ENCODE data around the gene ECHDC3.
"Not testable (repeated sequence)": the region's sequence is repeated elsewhere in the genome, so short reads cannot be mapped to it uniquely, and the experiment has no call there.

The ECHDC3 gene

DNA sequence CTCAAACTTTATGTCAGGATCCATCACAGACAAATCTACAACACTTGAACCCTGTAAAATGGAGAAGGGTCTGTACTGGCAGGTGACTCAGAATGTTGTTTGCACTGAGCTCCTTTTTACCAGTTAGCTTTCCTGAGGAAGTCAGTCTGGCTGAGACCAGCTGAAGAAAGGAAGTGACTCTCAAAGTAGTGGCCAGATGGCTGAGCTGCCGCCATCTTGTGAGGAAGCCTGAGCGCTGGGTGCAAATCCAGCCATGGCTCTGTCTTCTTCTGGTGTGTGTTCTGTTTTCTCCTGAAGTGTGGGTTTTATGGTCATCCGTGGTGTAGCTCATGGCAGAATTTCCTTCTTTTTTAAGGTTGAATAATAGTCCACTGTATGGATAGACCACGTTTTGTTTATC, 25.5 kb upstream of the ECHDC3 start:
- no peak for DNase-seq (ENCODE audit: low spot score)

DNA sequence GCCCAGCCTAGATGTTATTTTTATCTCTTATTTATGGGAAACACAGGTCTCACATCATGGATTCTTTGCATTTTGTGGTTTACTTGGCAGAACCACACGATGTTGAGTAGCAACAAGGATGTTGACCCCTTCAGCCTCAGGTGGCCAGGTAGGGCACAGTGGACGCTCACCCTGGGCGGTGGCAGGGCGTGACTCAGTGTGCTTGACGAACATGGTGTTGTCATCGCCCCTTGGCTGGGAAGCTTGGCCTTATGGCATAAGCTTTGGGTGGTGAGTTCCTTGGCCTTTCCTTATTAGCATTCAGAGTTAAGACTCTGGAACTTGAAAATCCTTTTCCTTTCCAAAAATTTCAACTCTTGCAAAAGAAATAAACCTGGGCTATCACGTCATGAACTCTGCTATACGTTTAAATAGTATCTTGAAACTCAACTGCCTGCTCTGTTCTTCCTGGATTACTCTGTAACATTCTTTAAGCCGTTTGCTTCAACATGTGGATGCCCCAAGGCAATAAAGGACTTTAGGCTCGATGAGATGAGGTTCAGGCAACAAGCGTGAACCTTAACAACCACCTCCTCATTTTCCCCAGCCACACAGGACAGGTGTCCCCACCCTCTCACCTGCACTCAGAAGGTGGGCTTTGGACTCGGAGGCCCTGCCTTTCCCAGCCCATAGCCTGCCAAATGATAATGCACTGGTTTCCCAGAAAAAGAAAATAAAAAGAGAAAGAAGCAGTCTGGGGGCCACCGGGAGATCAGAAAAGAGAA, 22.5 kb upstream of the ECHDC3 start:
- no peak for DNase-seq (ENCODE audit: low spot score)

DNA sequence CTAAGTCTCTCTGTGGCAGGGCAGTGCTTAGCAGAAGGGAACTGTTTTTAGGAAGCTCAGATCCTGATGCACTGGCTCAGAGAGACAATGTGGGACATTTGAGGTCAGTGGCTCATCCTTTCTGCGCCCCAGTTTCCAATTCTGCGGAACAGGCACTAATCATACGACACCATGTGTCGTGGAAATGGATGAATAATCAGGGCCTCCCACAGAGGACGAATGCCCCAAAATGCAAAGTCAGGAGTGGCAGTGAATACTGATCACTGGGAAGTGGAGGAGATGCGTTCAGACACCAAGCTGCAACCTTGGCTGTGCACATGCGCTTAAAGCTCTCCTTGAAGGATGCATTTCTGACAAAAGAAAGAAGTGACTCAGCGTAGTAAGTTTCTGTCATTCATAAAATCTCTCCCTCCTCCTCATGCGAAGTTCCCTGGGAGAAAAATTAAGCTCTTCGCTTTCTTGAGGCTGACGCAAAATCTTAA, 21.9 kb upstream of the ECHDC3 start:
- no peak for DNase-seq (ENCODE audit: low spot score)

DNA sequence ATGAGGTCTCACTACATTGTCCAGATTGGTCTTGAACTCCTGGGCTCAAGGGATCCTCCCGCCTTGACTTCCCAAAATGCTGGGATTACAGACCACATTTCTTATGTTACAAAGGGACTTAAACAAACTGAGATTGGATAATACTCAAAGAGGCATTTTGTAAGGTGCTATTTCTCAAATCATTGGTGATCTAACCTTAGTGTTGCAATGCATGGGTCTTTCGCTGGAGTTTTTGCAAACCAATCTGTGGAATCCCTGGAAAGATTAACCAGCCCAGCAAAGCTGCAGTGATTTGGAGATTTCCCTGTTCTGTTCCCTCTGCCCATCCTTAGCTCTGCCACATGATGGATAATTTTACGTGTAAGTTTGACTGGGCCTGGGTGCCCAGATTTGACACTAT, 20.4 kb upstream of the ECHDC3 start:
- no peak for DNase-seq (ENCODE audit: low spot score)

DNA sequence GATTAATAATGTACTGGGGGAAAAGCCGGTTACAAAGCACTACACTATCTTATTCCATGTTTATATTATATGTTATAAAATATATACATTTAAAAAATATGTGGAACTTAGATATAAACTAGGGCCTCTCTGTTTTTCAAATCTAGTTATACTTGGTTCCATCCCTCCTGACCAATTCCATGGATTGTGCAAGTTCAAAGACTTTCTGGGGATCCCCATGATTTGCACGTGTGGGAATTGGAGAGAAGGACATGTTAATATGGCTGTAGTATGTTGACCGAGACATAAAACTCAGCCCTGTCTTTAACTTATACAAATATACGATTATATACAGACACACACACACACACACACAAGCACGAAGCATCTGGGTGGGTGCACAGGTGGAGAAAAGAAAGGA, 18.8 kb upstream of the ECHDC3 start:
- DNase-seq (ENCODE audit: low spot score), result no peak

DNA sequence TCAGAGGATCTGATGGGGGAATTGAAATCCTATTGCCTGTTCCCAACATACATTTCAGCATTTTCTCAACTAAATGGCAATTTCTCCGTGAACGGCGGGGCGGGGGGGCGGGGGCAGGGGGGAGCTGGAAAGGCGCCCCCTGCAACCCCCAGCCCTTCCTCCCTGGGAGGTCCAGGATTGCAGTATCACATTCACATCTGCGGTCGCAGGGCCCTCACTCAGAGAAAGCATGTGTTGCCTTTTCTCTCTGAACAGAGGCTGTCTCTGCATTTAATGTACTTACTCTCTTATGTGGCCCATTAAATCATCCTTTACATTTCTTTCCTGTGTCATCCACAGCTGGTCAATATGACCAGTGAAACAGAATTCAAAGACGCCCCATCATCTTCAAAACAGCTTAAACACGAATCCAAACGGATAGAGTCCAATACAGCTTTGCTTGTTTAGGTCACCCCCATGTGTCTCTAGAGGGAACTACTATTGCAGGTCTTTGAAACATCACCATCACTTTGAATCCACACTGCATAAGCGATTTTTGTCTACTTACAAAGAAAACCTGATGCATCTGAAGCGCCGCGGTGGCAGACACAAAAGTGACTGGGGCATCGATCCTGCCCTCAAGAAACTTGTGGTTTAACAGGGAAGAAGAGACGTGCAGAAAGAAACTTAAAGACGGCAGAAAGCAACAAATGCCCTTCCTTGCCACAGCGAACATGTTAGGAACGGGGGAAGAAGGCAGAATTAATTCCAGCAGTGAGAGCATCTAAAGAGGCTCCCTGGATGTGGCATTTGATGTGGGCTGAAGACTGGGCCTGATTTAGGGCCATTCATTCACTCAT, 17.0 kb upstream of the ECHDC3 start:
- DNase-seq (ENCODE audit: low spot score), result peak; percentile 47

DNA sequence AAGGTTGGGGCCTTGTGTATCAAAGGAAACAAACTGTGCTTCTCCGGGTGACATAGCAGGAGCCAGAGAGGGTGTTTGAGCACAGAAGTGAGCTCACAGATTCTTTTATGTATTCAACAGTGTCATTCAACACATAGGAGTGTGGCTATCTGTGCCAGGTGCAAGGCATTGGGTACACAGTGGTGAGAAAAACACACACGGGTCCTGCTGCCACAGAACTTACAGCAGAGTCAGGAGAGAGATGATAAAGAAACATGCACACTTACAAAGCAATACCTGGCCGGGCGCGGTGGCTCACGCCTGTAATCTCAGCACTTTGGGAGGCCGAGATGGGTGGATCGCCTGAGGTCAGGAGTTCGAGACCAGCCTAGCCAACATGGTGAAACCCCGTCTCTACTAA, 16.3 kb upstream of the ECHDC3 start:
- DNase-seq (ENCODE audit: low spot score), result no peak

DNA sequence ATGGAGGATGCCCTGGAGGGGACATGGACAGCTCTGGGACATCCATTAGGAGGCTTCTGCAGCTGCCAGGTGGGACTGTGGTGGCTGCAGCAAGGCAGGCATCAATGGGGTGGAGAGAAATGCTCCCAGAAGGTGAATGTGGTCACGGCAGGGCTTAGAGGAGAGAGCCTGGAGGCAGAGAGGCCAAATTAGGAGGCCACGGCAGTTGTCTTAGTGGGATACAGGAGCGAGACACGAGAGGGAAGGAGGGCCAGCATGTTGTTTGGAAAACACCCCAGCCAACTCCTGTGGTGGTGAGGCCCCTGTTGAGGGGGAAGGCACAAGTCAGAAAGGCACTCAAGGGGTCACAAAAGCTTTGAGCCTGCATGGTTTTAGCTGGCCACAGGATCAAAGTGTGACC, 14.6 kb upstream of the ECHDC3 start:
- no peak for DNase-seq (ENCODE audit: low spot score)

DNA sequence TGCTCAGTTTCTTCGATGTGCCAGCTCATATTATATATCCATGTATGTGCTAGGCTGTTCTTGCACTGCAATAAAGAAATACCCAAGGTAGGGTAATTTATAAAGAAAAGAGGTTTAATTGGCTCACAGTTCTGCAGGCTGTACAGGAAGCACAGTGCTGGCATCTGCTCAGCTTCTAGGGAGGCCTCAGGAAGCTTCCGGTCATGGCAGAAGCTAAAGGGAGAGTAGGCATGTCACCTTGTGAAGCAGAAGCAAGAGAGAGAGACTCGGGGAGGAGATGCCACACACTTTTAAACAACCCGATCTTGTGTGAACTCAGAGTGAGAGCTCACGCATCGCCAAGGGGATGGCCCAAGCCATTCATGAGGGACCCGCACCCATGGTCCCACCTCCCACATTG, 13.8 kb upstream of the ECHDC3 start:
- DNase-seq (ENCODE audit: low spot score), result no peak

DNA sequence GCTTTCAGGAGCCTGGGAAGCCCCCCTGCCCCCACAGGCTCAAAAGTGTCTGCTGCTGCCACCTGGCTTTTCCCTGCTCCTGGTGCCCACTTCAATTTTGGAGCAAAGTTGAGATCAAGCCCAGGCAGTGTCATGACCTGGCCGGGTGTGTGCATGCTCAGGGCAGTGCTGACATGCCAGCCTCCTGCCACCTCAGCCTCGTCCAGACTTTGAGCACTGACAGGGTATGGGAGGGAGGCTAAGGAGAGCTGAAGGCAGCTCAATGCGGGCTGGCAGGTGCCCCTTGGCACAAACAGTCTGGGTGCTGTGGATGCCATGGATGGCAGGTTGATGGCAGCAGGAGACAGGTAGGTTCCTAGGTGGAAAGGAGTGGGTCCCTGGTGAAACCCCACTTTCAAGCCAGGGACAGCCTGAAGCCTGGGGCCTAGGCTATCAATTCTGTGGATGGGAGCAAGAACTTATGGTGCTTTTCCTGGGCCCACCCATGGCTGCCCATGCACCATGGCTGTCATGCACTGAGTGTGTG, 12.3 kb upstream of the ECHDC3 start:
- no peak for DNase-seq (ENCODE audit: low spot score)

DNA sequence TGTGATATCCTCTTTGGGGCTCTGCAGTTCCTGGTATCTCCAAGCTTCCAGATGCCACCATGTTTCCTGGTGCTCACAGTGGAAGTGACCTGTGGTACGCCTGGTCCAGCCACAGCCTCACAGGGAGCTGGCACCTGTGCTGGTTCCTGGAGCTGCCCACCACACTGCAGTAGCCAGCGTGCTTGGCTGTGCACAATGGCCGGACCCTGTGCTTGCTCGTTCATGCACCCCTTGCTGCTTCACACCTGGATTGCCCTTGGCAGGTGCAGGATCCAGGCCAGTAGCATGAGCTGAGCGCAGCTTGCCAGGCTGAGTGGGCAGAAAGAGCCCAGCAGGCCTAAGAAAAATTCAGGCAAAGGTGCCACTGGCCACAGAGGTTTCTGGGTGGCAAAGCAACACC, 11.4 kb upstream of the ECHDC3 start:
- DNase-seq (ENCODE audit: low spot score), result no peak

DNA sequence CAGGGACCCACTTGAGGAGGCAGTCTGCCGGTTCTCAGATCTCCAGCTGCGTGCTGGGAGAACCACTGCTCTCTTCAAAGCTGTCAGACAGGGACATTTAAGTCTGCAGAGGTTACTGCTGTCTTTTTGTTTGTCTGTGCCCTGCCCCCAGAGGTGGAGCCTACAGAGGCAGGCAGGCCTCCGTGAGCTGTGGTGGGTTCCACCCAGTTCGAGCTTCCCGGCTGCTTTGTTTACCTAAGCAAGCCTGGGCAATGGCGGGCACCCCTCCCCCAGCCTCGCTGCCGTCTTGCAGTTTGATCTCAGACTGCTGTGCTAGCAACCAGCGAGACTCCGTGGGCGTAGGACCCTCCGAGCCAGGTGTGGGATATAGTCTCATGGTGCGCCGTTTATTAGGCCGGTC, 5.4 kb upstream of the ECHDC3 start:
- not testable (repeated sequence) for DNase-seq (ENCODE audit: low spot score)

DNA sequence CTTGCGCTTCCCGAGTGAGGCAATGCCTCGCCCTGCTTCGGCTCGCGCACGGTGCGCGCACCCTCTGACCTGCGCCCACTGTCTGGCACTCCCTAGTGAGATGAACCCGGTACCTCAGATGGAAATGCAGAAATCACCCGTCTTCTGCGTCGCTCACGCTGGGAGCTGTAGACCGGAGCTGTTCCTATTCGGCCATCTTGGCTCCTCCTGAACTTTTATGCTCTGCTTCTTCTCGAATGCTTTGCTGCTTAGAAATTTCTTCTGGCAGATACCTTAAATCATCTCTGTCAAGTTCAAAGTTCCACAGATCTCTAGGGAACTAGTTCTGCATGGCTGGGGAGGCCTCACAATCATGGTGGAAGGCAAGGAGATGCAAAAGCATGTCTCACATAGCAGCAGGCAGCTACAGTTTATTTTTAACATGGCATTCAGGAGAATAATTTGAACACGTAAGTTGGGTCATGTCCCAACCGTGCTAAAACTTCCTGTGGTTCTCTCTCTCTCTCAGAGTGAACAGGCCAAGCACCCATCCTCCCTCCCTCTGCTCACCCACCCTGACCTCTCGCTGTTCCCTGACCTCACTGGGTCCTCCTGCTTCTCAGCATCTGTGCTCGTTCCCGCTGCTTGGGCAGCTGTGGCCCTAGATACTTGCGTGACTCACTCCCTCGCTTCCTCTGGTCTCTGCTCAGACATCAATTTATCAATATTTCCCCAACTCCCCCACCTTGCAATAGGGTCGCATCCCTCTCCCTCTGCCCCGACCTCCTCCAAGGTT, 4.7 kb upstream of the ECHDC3 start:
- DNase-seq (ENCODE audit: low spot score), result not testable (repeated sequence)

DNA sequence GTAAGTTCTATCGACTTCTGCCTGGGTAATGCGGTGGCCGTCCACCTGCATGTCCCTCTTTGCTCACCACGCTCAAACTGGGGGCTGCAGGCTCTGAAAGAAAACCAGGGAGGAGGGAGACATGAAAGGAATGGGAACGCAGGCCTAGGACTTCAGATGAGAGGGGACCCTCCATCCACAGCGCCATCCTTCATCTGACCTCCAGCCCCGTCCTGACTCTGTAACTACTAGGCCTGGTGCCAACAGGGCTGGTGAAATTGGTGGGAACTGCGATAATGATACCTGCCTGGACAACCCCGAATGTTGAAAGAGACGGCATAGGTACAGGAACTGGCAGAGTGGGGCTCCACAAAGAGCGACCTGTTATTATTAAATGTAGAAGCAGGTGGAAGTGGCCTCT, 1.3 kb upstream of the ECHDC3 start:
- DNase-seq (ENCODE audit: low spot score), result no peak

DNA sequence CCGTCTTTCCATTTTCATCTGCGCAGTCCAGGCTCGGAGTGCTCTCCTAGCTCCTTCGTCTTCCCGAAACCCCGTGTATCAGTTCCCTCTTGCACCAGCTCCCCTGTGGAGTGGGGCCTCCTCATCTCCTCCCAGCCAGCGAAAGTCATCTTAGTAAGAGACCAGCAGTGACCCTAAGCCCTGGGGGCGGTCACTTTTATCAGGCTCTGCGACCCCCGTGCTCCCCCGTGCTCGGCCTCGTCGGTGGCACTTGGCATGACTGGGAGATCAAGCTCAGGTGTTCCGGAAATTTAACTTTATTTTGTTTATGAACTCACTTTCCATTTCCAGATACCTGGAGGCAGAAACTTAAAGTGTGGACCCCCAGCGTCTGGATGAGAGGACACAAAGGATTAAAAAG, 574 bp upstream of the ECHDC3 start:
- DNase-seq (ENCODE audit: low spot score), result no peak

DNA sequence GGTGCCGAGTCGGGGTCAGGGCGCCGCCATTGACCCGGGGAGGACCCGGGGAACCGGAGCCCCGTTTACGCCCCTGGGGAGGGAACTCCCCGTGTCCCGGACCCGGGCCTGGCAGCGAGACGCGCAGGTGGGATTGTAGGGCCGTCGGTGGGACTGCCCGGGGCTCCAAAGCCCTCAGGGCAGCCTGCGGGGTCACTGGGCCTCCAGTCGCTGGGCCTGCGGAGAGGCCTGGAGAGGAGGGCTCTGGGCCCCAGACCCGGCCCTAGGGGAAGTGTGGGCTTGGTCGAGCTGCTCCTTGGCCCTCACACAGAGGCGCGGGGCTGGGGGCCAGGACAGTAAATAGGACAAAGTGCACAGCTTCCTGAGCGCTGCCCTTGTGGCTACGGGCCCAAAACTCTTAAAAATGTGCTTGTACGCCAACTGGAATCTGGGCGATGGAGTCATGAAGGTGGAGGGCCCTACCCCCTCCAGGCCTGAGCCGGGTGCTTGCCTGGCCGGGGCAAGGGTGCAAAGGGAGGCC, 657 bp downstream of the ECHDC3 start:
- DNase-seq (ENCODE audit: low spot score), result no peak

DNA sequence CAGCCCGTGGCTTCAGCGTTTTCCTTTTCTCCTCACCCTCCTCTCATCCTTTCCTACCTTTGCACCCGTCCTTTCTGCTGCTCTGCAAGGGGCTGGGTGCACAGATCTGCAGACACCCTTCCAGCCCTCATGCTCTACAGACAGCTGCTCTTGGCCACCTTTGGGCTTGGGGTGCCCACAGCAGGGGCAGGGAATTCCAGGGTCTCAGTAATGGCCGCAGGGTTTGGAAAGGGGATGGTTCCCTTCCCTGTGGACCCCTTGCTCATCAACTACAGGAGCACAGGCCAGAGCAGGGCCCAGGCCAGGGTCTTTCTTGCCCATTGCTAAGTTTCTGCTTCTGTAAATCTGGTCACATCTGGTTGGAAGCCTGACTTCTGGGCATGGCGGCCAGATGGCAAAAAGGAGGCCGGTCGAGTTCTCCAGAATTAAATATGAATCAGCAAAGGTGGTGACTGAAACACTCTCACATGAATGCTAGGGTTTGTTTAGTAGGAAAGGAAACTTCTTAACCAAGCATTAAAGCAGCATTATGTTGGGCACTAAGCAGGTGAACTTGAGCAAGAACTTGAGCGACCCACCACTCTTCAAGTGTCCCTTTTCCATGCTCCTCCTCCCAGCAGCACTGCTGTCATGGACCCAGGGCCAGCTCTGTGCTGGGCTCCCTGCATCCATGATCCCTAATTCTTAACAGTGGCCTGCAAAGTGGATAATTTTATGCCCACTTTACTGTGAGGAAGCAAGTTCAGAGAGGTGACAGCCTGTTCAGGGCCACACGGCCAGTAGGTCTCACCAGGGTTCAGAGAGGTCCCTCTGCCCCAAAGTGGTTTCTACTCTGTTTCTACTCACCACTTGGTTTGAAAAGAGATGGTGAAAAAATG, 1.5 kb downstream of the ECHDC3 start:
- no peak for DNase-seq (ENCODE audit: low spot score)

DNA sequence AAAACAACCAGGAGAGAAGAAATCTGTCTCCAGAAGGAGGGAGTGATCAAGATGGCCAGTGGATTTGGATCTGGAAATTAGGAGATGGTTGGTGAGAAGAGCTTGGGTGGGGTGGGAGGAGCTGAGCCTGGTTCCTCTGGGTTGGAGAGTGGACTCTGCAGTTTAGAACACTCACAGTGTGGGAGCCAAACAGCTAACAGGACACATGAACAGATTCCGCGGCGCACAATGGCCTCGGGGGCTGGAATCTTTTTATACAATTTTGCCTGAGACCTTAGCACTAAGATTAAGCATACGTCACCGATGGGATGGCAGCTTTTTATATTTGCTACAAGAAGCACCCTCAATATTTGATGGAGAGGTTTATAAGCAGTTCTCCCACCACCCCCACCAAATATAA, 2.9 kb downstream of the ECHDC3 start:
- DNase-seq (ENCODE audit: low spot score), result no peak

DNA sequence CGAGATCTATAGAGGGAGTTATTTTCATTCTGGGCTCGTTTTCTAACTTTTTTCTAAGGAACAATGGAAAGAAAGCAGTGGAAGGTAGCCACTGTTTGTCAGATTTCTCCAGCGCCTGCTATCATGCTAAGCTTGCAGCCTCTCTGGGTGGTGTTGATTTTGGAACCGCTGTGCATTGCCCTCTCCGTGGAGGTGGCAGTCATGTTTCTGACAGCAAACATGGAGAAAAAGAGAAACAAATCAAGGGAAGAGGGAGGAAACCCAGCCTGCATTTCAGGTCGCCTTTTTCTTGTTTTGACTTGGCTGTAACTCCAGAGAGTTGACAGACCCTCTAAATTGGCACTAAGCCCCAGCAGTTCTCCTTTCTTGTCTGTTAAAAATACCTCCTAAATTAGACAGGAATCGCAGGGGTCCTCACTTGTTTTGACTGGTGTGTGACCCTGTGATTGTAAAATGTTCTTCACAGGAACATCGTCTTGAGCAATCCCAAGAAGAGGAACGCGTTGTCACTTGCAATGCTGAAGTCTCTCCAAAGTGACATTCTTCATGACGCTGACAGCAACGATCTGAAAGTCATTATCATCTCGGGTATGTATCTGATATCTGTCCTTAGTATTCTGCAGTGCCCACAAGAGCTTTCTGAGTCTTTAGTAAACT, 4.8 kb downstream of the ECHDC3 start:
- no peak for DNase-seq (ENCODE audit: low spot score)

DNA sequence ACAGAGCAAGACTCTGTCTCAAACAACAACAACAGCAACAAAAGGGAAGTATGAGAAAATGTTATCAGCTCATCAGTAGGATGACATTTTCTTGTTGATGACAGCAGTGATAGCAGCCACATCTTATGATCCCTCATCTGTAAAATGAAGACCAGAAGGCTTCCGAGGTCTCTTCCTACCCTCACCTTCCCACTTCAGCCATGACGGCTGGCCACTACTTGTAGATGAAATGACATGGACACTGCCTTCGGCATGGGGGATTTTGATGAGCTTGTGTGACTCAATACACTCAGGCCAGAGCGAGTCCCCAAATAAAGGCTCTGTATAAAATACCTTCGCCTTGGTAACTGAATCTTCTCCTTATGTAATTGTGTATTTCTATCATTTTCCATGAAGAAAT, 6.7 kb downstream of the ECHDC3 start:
- DNase-seq (ENCODE audit: low spot score), result no peak

DNA sequence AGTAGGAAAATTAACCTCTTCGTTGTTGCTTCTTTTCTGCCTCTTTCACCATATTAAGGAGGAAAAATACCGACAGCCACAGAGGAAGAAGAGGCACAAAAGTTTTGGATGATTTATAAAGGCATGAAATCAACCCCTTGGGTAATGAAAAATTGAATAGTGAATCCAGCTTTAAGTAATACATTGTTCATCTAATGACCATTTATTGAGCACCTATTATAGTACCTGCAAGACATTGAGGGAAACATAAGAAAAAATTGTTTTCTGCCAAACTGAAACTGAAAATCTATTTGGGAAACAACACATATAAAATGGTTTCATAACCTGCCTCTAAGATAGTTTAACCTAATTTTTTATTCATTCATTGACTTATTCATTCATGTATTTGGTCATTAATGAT, 8.2 kb downstream of the ECHDC3 start:
- DNase-seq (ENCODE audit: low spot score), result no peak

Data from cerebellar cortex (tissue), 1 donor.